Measurements from ENCODE around the gene GNB1. TPM values are rescaled to one million over a fixed set of nuclear protein-coding genes. Genes with fewer than 3 reads are reported as not detected.

The GNB1 gene
- total RNA-seq, 1 donor from 2014 or later: 257 TPM

DNA sequence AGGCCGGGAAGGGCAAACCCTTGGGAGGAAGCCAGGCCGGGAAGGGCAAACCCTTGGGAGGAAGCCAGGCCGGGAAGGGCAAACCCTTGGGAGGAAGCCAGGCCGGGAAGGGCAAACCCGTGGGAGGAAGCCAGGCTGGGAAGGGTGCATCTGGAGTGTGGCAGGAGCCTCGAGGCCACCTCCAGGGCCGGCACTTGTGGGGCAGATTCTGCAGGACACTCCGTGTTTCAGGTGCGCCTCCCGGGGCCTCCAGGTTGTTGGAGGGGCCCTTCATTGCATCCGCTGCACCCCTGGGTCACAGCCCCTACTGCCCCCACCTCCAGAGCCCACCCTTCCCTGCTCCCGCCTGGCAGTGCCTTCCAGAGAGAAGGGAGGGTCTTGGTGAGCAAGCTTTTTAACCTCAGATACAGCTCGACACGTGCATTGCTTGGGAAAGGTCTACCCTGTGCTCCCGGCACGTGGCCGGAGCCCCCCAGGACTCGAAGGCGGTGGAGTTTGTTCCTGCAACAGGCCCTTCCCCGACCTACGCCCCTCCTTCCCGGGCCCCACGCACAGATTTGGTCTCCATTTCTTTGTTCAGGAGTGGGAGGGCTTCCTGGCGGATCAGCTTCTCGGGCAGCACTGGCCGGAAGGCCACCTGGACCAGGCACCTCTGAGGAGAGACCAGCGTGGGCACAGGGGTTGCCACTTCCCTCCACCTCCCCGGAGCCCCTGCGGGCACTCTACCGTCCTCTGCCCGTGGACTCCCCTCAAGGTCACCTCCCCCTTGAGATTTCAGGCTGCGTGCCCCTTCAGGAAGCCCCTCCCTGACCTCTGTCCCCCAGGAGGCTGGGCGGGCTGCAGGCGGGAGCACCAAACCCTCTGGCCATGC is 37.6 kb upstream of the GNB1 start:
- H3K4me3 ChIP-seq (ENCODE audit: low read depth, low read length): no peak overlapping the region
- TF ChIP-seq, protein P1, sequence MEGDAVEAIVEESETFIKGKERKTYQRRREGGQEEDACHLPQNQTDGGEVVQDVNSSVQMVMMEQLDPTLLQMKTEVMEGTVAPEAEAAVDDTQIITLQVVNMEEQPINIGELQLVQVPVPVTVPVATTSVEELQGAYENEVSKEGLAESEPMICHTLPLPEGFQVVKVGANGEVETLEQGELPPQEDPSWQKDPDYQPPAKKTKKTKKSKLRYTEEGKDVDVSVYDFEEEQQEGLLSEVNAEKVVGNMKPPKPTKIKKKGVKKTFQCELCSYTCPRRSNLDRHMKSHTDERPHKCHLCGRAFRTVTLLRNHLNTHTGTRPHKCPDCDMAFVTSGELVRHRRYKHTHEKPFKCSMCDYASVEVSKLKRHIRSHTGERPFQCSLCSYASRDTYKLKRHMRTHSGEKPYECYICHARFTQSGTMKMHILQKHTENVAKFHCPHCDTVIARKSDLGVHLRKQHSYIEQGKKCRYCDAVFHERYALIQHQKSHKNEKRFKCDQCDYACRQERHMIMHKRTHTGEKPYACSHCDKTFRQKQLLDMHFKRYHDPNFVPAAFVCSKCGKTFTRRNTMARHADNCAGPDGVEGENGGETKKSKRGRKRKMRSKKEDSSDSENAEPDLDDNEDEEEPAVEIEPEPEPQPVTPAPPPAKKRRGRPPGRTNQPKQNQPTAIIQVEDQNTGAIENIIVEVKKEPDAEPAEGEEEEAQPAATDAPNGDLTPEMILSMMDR (IDR thresholded peaks at IDR 0.05; ENCODE audit: insufficient read depth, low read length, poor library complexity, severe bottlenecking): no peak
- no peak for DNase-seq (ENCODE audit: low read depth)
- no peaks in the 10 kb centered on the region for H3K36me3 ChIP-seq (ENCODE audit: control insufficient read depth, insufficient read depth, low read length)
- peaks cover 7% of the 10 kb centered on the region for H3K27me3 ChIP-seq (ENCODE audit: control insufficient read depth, insufficient read depth, low read length)

DNA sequence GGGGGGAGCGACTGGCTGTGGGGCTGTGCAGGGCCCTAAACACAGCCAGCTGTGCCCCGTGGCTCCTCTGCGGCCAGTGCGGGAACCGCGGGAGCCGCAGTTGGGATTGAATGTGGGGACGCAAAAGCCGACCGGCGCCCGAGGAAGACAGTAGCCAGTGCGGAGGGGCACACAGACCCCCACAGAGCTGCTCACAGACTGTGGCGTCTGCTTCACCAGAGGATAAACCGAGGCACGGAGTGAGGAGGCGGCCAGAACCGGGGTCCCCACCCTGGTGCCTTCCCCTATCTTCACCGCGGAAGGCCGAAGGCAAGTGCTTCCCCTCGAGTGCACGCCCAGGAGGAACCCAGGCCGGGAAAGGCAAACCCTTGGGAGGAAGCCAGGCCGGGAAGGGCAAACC is 36.9 kb upstream of the GNB1 start:
- H3K4me3 ChIP-seq (ENCODE audit: low read depth, low read length): no peak overlapping the region
- TF ChIP-seq, protein P1 (IDR thresholded peaks at IDR 0.05; ENCODE audit: insufficient read depth, low read length, poor library complexity, severe bottlenecking): no peak
- no peaks in the 10 kb centered on the region for H3K36me3 ChIP-seq (ENCODE audit: control insufficient read depth, insufficient read depth, low read length)
- H3K27me3 ChIP-seq (ENCODE audit: control insufficient read depth, insufficient read depth, low read length): peaks cover 9% of the 10 kb centered on the region
- DNase-seq (ENCODE audit: low read depth): no peak

DNA sequence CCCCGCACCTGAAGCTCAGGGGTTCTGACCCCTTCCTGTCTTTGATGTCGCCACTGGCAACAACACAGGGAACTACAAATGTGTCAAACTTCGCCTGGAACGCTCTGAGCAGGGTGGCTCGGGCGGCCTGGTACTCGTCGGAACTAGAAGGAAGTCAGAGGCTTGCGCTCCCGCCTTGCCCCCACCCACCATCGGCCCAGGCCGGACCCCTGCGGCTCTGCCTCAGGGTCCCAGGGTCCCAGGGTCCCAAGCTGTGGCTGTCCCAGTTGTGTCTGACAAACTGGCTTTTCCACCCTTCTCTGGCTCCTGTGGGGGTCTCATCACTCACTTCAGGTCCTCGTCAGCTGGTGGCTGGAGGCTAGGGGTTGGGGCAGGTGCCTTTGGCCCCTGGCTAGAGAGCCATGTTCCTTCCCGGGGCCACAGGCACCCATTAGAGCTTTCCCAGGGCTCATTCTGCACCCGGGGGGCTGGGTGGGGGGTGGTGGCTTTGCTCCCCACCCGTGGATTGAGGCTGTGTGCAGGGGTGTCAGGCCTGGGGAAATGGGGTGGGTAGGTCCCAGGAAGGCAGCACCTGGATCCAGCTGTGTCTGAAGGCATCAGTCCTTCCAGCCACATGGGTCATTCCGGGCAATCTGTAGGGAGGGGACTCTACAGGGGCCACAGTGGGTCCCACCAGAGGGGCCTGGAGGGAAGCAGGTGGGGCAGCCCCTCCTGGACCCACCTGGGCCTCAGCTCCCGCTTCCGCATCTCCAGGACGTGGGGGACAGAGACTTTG is 36.2 kb upstream of the GNB1 start:
- H3K27me3 ChIP-seq (ENCODE audit: control insufficient read depth, insufficient read depth, low read length): peaks cover 9% of the 10 kb centered on the region
- no peak overlapping the region for H3K4me3 ChIP-seq (ENCODE audit: low read depth, low read length)
- H3K36me3 ChIP-seq (ENCODE audit: control insufficient read depth, insufficient read depth, low read length): no peaks in the 10 kb centered on the region
- TF ChIP-seq, protein P1 (IDR thresholded peaks at IDR 0.05; ENCODE audit: insufficient read depth, low read length, poor library complexity, severe bottlenecking): no peak
- DNase-seq (ENCODE audit: low read depth): no peak

- Histone ChIP-seq H3K36me3 (ENCODE audit: control insufficient read depth, insufficient read depth, low read length) (no peaks in the 10 kb centered on the region), H3K27me3 (ENCODE audit: control insufficient read depth, insufficient read depth, low read length) (peaks cover 9% of the 10 kb centered on the region), H3K4me3 (ENCODE audit: low read depth, low read length) (no peak overlapping the region)
- TF ChIP-seq, protein P1 (IDR thresholded peaks at IDR 0.05; ENCODE audit: insufficient read depth, low read length, poor library complexity, severe bottlenecking): no peak
- no peak for DNase-seq (ENCODE audit: low read depth)
Observed at GRCh38 chr1:1926346-1926811, 35.5 kb upstream of the GNB1 start.

- TF ChIP-seq, protein P1 (IDR thresholded peaks at IDR 0.05; ENCODE audit: insufficient read depth, low read length, poor library complexity, severe bottlenecking): no peak
- H3K4me3 ChIP-seq (ENCODE audit: low read depth, low read length): no peak overlapping the region
- DNase-seq (ENCODE audit: low read depth): no peak
- H3K27me3 ChIP-seq (ENCODE audit: control insufficient read depth, insufficient read depth, low read length): peaks cover 9% of the 10 kb centered on the region
- no peaks in the 10 kb centered on the region for H3K36me3 ChIP-seq (ENCODE audit: control insufficient read depth, insufficient read depth, low read length)
Observed at GRCh38 chr1:1925437-1926345, 34.8 kb upstream of the GNB1 start.

Measured in kidney epithelial cell (primary cell).